Subcutaneous abdominal adipose tissue (tissue), 5 donors: ENCODE measurements around the gene INO80D.
A peak's percentile ranks its signal among the peaks of the same experiment; 100 is the strongest.
"Not testable (repeated sequence)": the region's sequence is repeated elsewhere in the genome, so short reads cannot be mapped to it uniquely, and the experiment has no call there.

Experiments
- H3K27ac ChIP-seq: one replicate; pipeline ENCODE4 v1.7.0; 2013; ENCODE audit warnings: low read depth, mild to moderate bottlenecking, inconsistent platforms, low read length, moderate library complexity
- H3K27me3 ChIP-seq, 5 donors: one replicate each; pipeline ENCODE4 v1.7.0; 2013; ENCODE audit warnings: low read length in 5 of 5, inconsistent platforms in 1 of 5; ENCODE audit not compliant: control insufficient read depth in 5 of 5, insufficient read depth in 4 of 5
- H3K36me3 ChIP-seq, 5 donors: one replicate each; pipeline ENCODE4 v1.7.0; 2013; ENCODE audit warnings: low read length in 5 of 5; ENCODE audit not compliant: control insufficient read depth in 5 of 5, insufficient read depth in 5 of 5
- H3K4me1 ChIP-seq, 5 donors: one replicate each; pipeline ENCODE4 v1.7.0; 2013; ENCODE audit warnings: low read length in 5 of 5, mild to moderate bottlenecking in 3 of 5, moderate library complexity in 1 of 5; ENCODE audit not compliant: control insufficient read depth in 5 of 5, insufficient read depth in 5 of 5
- H3K4me3 ChIP-seq, 5 donors: one replicate each; pipeline ENCODE4 v1.7.0; 2013; ENCODE audit warnings: low read length in 5 of 5, low read depth in 1 of 5
- H3K9ac ChIP-seq, 5 donors: one replicate each; pipeline ENCODE4 v1.7.0; 2013; ENCODE audit warnings: low read length in 5 of 5, mild to moderate bottlenecking in 4 of 5, moderate library complexity in 3 of 5
- H3K9me3 ChIP-seq, 5 donors: one replicate each; pipeline ENCODE4 v1.7.0; 2013; ENCODE audit warnings: low read length in 5 of 5; ENCODE audit not compliant: control insufficient read depth in 5 of 5
- donor health status: healthy.
- donor health status: healthy.
- donor health status: healthy.
- donor health status: healthy.
- donor health status: healthy.

The INO80D gene

DNA sequence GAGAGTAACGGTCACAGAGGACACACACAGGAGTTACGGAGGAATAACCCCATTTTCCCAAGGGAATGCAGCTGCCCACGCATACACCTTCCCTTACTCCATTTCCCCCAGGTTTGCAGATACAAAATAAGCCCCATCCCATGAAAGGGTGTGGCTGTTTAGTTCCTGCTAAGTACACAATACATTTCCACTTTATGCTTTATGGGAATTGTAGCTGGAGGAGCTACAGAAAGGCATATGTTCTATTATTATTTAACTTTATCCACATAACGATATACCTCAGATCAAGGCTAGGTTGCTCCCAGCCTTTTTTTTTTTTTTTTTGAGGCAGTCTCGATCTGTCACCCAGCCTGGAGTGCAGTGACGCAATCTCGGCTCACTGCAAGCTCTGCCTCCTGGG, 22.7 kb upstream of the INO80D start:
- Histone ChIP-seq H3K36me3 (peaks cover 0 to 8% (median 6%) of the 10 kb centered on the region in 5 donors), H3K9ac (no peak overlapping the region), H3K4me3 (no peak overlapping the region), H3K4me1 (no peaks in the 10 kb centered on the region), H3K9me3 (peaks cover 0 to 6% (median 2%) of the 10 kb centered on the region in 5 donors), H3K27me3 (no peaks in the 10 kb centered on the region), H3K27ac (no peak overlapping the region)

DNA sequence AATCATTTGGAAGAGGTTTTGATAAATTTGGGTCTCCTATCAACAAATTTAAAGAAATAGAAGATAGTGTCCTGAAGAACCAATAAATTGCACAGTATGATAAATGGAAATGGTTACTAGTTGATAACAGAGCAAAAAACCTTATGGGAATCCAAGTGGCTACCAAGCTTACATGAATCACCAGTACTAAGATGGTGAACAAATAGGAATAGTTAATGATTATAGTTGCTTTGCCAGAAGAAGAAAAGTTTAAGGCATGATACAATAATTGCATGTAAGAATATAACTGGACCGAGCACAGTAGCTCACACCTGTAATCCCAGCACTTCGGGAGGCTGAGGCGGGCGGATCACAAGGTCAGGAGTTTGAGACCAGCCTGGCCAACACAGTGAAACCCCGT, 19.6 kb upstream of the INO80D start:
- no peak overlapping the region for H3K27ac ChIP-seq
- H3K4me1 ChIP-seq, result no peaks in the 10 kb centered on the region
- no peak overlapping the region for H3K4me3 ChIP-seq
- H3K27me3 ChIP-seq, result no peaks in the 10 kb centered on the region
- no peak overlapping the region for H3K9ac ChIP-seq
- peaks cover 0 to 2% (median 0%) of the 10 kb centered on the region in 5 donors for H3K36me3 ChIP-seq
- H3K9me3 ChIP-seq, result no peaks in the 10 kb centered on the region

DNA sequence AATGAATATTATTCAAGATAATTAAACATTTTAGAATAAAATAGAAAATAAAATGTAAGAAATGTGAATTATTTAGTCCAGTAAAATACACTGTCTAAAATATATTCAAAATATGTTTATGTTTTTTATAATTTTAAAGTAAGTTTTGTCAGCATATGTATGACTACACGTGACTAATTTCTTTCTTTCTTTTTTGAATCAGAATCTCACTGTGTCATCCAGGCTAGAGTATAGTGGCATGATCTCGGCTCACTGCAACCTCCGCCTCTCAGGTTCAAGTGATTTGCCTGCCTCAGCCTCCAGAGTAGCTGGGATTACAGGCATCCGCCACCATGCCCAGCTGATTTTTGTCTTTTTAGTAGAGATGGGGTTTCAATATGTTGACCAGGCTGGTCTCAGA, 19.1 kb upstream of the INO80D start:
- no peaks in the 10 kb centered on the region for H3K9me3 ChIP-seq
- H3K9ac ChIP-seq, result no peak overlapping the region
- H3K27ac ChIP-seq, result no peak overlapping the region
- no peak overlapping the region for H3K4me3 ChIP-seq
- no peaks in the 10 kb centered on the region for H3K4me1 ChIP-seq
- peaks cover 0 to 2% (median 0%) of the 10 kb centered on the region in 5 donors for H3K36me3 ChIP-seq
- no peaks in the 10 kb centered on the region for H3K27me3 ChIP-seq

DNA sequence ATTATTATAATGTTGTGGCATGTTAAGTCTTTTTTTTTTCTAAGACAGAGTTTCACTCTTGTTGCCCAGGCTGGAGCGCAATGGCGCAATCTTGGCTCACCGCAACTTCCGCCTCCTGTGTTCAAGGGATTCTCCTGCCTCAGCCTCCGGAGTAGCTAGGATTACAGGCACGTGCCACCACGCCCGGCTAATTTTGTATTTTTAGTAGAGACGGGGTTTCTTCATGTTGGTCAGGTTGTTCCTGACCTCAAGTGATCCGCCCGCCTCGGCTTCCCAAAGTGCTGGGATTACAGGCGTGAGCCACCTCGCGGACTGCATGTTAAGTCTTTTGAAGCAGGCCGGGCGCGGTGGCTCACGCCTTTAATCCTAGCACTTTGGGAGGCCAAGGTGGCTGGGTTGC, 12.9 kb upstream of the INO80D start:
- not testable (repeated sequence) for H3K4me3 ChIP-seq, H3K4me1 ChIP-seq, H3K27me3 ChIP-seq, H3K9me3 ChIP-seq, H3K27ac ChIP-seq, H3K36me3 ChIP-seq, H3K9ac ChIP-seq

DNA sequence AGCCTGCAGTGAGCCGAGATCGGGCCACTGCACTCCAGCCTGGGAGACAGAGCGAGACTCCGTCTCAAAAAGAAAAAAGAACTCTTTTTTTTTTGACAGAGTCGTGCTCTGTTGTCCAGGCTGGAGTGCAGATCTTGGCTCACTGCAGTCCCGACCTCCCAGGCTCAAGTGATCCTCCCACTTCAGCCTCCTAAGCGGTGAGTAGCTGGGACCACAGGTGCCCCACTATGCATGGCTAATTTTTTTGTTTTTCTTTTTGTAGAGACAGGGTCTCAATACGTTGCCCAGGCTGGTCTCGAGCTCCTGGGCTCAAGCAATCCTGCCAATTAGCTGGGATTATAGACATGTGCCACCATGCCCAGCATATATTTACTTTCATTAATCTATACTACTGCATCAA, 12.5 kb upstream of the INO80D start:
- H3K9ac ChIP-seq, result no peak overlapping the region
- H3K27ac ChIP-seq, result no peak overlapping the region
- no peaks in the 10 kb centered on the region for H3K9me3 ChIP-seq
- H3K36me3 ChIP-seq, result peaks cover 0 to 5% (median 1%) of the 10 kb centered on the region in 5 donors
- H3K4me3 ChIP-seq, result no peak overlapping the region
- no peaks in the 10 kb centered on the region for H3K27me3 ChIP-seq
- H3K4me1 ChIP-seq, result no peaks in the 10 kb centered on the region

DNA sequence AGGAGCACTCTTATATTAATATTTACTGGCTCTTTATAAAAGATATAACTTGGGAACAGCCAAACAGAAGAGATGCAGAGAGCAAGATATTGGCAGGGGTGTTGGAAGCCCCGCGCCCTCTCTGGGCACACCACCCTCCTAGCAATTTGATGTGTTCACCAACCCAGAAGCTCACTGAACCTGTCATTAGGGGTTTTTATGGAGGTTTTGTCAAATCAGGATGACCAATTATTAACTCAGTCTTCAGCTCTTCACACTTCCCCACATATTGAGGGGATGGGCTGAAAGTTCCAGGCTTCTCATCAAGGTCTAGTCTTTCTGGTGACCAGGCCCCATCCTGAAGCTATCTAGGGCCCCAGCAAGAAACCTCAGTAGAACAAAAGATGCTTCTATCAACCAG, 10.9 kb upstream of the INO80D start:
- H3K4me1 ChIP-seq, result no peaks in the 10 kb centered on the region
- no peak overlapping the region for H3K4me3 ChIP-seq
- H3K36me3 ChIP-seq, result peaks cover 0 to 5% (median 3%) of the 10 kb centered on the region in 5 donors
- H3K9me3 ChIP-seq, result no peaks in the 10 kb centered on the region
- no peak overlapping the region for H3K9ac ChIP-seq
- H3K27ac ChIP-seq, result no peak overlapping the region
- H3K27me3 ChIP-seq, result no peaks in the 10 kb centered on the region

DNA sequence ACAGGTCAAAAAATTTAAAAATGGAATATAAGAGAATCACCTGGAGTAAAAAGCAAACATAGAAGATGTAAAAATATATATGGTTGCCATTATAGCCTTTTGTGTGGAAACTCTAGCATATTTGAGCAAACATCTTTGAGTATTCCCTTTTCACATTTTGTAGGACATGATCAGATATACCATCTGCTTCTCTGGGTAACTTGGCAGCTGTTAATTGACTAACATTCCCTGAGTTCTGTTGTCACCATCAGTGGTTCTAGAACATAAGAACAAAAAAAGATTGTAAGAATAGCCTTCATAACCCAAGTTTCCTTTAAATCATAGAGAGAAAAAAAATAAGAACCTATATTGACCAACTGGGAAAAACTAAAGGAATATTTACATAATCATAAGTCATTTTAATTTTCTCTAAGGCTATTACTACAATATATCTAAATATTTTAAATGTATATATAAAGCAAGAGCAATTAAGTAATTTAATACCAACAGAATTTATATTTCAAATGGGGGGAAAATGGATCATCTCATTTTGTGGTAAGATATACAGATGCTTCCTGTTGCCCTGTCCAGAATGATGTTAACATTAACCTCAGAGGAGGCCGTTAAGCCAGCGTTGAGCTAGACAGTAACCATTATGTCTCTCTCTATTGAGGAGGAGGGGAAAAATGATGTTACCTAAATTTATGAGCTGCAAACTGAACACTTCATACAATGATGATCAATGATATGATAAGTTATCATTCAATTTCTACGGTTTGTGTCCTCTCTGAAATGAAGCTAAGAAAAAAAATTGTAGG, 9.8 kb upstream of the INO80D start:
- Histone ChIP-seq H3K4me1 (no peaks in the 10 kb centered on the region), H3K9ac (no peak overlapping the region), H3K9me3 (no peaks in the 10 kb centered on the region), H3K27me3 (no peaks in the 10 kb centered on the region), H3K36me3 (peaks cover 0 to 5% (median 3%) of the 10 kb centered on the region in 5 donors), H3K4me3 (no peak overlapping the region), H3K27ac (no peak overlapping the region)

DNA sequence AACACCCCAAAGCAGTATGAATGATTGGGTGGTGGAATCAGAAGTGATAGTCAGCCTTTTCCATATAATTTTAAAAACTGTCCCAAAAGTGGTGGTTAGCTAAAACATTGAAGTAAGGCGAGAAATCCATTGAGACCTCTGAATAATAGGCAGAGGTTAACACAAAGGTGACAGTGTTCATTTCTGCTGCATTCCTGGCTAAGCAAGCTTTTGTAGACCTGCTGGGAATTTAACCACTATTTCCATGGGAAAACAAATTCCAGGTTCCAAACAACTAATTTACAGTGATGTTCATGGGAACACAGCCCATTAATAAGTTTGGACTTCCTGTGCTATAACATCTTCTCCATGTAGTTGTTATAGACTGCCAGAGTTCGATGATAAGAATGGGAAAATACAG, 6.3 kb upstream of the INO80D start:
- no peak overlapping the region for H3K4me3 ChIP-seq
- H3K27me3 ChIP-seq, result no peaks in the 10 kb centered on the region
- peaks cover 0 to 6% (median 5%) of the 10 kb centered on the region in 5 donors for H3K36me3 ChIP-seq
- H3K9me3 ChIP-seq, result no peaks in the 10 kb centered on the region
- no peak overlapping the region for H3K9ac ChIP-seq
- peaks cover 0 to 3% (median 2%) of the 10 kb centered on the region in 5 donors for H3K4me1 ChIP-seq
- H3K27ac ChIP-seq, result no peak overlapping the region

DNA sequence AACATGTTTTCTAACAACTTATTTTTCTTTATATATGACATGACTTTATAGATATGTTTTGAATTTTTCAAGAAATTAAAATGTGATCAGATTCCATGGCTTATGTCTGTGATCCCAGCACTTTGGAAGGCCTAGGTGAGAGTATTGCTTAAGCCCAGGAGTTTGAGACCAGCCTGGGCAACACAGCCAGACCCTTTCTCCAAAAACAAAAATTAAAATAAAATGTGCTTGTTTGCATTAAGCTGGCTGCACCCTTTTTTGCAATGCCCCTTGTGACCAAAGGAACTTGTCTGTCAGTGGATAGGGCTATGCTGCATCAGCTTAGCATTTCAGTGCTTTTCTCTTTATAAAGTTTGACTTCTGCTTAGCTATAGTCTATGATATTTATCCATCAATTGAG, 2.3 kb upstream of the INO80D start:
- Histone ChIP-seq H3K27me3 (no peaks in the 10 kb centered on the region), H3K9me3 (no peaks in the 10 kb centered on the region), H3K36me3 (peaks cover 0 to 6% (median under 1%) of the 10 kb centered on the region in 5 donors), H3K4me3 (no peak overlapping the region), H3K9ac (no peak overlapping the region), H3K4me1 (peaks cover 3 to 22% (median 17%) of the 10 kb centered on the region in 5 donors), H3K27ac (no peak overlapping the region)

DNA sequence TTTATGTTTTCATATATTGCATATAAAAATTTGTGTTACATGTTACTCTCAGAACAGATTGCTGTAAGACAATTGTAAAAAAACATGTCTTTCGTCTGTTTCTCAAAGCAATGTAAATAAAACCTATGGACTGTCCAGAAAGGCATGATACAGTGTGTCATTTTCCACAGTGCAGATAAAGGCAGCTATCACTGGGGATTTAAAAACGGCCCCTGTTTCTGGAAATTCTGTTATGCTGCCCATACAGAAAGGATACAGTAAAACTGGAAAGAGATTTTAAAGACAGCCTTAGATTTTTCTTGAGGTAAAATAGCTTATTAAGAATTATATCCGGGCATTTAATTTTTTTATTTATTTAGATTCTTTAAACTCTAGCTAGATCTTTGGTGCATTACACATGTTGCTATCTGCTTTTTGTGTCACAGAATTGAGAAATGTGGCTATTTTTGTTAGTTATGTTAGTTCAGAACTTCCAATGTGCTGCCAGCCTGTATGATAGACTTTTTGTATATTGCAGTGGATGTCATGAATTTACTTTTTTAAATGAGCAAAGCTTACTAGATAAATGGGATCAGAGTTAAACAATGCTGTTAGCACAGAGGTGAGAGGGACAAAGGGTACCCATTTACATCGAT, 859 bp upstream of the INO80D start:
- peaks cover 0 to 5% (median 0%) of the 10 kb centered on the region in 5 donors for H3K36me3 ChIP-seq

More for the DNA sequence above, 859 bp upstream of the INO80D start:
- H3K27ac ChIP-seq, result peak overlapping the region; percentile 96
- no peaks in the 10 kb centered on the region for H3K27me3 ChIP-seq
- no peaks in the 10 kb centered on the region for H3K9me3 ChIP-seq
- H3K4me1 ChIP-seq, result peaks cover 3 to 22% (median 17%) of the 10 kb centered on the region in 5 donors
- peak overlapping the region; percentile 75 to 99 (median 96) for H3K9ac ChIP-seq
- peak overlapping the region; percentile 79 to 92 (median 85) for H3K4me3 ChIP-seq
